ENCODE measurements around the gene DYRK1B.

DYRK1B gene

DNA sequence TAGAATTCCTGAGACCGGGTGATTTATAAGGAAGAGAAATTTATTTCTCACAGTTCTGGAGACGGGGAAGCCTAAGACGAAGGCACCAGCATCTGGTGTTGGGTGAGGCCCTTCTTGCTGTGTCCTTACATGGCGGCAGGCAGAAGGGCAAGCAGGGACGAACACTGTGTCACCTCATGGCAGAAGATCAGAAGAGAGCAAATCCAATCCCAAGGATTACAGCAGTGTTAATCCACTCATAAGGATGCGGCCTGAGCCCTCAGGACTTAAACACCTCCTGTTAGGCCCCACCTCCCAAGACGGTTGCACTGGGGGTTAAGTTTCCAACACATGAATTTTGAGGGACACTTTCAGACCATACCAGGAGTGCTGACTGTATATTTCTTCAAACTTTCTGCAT, 18.9 kb upstream of the DYRK1B start:
- no peak for DNase-seq

GRCh38 chr19:39850892-39851291, 16.9 kb upstream of the DYRK1B start:
- DNase-seq, result no peak

- no peak for DNase-seq
Observed at GRCh38 chr19:39848392-39848791, 14.4 kb upstream of the DYRK1B start.

DNA sequence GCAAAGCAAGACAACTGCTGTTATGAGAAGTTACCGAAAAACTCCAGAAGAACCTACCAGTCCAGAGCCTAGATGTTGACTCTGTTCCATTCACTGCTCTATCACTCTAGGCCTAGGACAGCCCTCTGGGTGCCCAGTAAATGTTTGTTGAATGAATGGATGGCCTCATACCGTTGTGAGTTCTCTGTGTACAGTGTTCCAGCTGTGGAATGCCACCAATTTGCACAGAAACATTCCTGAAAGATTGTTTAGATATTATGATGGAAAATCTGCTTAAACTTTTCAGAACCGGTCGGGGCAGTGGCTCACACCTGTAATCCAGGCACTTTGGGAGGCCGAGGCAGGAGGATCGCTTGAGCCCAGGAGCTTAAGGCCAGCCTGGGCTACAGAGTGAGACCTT, 13.6 kb upstream of the DYRK1B start:
- no peak for DNase-seq

DNA sequence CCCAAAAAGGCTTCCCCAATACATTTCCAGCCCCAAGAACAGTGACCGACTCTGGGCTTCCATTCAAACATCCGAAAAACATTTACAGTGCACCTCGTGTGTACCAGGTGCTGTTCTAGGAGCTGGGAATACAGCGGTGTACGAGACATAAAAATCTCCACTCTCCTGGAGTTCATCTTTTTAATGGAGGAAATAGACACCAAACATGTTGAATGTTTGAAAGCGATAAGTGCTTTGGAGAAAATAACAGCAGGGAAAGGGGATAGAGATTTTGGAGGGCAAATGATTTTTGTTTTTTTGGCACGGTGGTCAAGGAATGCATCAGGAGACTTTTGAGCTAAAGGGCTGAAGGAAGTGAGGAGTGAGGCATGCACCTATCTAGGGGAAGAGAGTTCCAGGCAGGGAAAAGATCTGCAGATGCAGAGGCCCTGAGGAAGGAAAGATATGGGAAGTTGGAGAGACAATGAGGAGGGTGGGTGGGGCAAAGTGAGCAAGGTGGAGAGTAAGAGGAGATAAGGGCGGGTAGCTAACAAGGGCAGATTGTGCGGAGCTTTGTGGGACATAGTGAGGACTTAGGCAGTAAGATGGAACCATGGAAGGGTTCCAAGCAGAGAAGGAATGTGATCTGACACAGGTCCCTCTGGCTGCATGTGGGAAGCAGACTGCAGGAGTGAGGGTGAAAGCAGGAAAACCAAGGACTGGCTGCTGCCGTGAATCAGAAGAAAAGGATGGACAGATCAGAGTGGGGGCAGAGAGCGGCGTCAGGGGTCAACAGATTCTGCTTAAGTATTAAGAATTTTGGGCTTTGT, 12.9 kb upstream of the DYRK1B start:
- DNase-seq, result no peak

- DNase-seq, result peak; percentile 99
Observed at GRCh38 chr19:39845933-39846677, 12.1 kb upstream of the DYRK1B start, which contains the start of gene FBL. Gene FBL, minus strand, starts transcription at chr19:39846379. Its CDS starts 79 bp downstream, at chr19:39846300.

DNA sequence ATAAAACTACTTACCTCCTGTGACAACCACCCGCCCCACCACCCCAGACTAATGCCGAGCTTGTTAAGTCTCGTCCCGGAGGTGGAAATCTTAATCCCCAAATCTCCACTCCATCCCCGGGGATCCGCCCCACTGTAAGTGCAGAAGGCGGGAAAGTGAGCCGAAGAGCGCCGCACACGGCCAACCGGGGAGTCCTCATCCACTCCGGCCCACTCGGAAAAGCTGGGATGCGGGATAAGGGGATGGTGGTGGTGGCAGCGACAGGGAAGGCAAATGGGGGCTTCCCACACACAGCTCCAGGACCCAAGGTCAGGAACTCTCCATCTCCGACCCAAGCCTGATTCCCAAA, 11.6 kb upstream of the DYRK1B start:
- no peak for DNase-seq

DNA sequence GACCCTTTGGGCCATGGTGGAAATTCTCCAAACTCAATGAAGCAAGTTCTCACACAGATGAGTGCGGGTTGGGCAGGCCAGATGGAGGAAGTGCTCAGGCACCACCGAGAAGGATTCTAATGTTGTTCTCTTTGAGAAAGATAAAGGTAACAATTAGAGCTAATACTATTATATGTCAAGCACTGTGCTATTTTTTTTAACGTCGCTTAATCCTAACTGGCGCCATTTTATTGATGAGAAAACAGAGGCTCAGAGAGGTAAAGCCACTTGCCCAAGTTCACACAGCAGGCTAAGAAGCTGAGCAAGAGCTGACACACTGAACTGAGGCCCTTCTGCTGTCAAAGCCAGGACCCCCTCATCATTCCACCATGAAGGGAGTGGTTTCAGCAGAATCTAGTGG, 11.2 kb upstream of the DYRK1B start:
- DNase-seq, result no peak

DNA sequence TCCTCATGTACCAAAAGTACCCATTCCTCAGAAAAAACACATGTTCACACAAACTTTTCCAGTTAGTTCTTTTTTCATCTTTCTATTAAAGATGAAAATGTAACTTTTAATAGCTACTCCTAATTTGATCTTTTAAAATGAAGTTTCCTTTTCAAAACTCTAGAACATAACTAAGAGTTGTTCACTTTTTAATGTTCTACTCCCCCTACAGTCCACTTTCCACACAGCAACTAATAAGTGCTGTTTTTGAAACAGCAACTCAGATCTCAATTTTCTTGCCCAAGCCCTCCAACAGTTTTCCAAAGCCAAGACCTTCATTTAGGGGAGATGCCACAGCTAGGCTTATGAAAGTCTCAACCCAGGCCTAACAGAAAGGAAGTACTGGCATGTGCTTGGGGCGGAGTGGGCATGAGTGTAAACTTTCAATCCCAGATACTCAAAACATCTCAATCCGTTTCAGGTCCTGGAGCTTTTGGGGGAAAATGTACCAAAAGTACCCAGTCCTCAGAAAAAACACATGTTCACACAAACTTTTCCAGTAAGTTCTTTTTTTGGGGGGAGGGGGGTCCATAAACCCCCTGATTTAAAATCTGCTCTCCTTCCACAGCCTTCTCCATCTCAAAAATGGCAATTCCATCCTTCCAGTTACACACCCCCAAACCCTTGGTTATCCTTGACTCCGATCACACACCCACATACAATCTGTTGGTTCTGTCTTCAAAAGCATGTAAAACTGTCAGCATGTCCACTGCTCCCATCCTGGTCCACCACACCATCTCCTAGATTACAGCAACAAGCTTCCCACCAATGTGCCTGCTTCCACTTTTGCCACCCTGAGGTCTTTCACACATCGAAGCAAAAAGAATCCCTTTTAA, 10.2 kb upstream of the DYRK1B start:
- DNase-seq, result peak; percentile 77

DNA sequence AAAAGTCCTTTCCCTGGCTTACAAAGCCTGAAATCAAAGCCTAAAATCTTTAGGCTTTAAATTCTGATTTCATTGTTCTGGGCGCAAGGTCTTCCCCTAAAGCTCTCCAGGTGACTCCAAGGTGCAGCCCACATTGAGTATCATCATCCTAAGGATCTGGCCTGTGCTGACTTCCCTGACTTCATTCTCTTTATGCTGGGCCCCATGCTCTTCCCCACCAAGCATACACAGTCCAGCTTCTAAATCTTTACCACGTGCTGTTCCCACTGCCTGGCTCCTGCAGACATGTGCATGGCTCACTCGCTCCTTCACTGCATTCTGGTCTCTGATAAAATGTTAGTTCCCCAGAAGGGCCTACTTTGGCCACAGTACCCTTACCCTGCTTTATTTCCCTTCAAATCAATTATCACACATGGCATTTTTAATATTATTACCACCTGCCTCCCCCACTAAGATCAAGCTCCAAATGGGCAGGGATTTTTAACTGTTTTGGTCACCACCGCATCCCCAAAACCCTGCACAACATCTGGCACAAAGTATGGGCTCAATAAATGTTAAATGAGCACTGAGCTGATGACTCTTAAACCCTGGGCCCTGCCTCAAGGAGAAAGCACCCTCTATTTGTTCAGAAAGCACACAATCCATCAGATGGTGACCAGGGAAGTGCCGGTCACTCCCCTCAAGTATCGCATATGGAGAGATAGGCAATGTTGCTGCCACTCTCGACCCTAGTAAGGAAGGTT, 8.9 kb upstream of the DYRK1B start:
- no peak for DNase-seq

- DNase-seq, result no peak
Observed at GRCh38 chr19:39841041-39841440, 7.1 kb upstream of the DYRK1B start.

- DNase-seq, result no peak
Observed at GRCh38 chr19:39840492-39840891, 6.5 kb upstream of the DYRK1B start.

- no peak for DNase-seq
Observed at GRCh38 chr19:39839678-39840327, 5.8 kb upstream of the DYRK1B start.

GRCh38 chr19:39838569-39838968, 4.6 kb upstream of the DYRK1B start:
- no peak for DNase-seq

DNA sequence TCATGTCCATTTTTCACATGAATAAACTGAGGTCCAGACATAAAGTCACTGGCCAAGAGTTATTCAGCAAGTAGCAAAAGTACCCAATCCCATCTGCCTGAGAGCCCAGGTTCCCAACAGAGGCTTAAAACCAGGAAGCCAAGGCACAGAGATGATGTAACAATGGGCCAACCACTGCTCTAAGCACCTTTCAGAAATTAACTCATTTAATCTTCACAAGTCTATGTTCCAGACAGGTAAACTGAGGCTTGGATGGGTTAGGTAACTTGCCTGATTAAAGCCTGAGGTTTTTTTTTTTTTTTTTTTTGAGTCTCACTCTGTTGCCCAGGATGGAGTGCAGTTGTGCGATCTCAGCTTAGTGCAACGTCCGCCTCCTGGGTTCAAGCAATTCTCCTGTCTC, 4.0 kb upstream of the DYRK1B start:
- DNase-seq, result no peak

GRCh38 chr19:39834287-39834841, 402 bp upstream of the DYRK1B start:
- no peak for DNase-seq

- DNase-seq, result no peak
Observed at GRCh38 chr19:39833160-39833463, 850 bp downstream of the DYRK1B start.

DNA sequence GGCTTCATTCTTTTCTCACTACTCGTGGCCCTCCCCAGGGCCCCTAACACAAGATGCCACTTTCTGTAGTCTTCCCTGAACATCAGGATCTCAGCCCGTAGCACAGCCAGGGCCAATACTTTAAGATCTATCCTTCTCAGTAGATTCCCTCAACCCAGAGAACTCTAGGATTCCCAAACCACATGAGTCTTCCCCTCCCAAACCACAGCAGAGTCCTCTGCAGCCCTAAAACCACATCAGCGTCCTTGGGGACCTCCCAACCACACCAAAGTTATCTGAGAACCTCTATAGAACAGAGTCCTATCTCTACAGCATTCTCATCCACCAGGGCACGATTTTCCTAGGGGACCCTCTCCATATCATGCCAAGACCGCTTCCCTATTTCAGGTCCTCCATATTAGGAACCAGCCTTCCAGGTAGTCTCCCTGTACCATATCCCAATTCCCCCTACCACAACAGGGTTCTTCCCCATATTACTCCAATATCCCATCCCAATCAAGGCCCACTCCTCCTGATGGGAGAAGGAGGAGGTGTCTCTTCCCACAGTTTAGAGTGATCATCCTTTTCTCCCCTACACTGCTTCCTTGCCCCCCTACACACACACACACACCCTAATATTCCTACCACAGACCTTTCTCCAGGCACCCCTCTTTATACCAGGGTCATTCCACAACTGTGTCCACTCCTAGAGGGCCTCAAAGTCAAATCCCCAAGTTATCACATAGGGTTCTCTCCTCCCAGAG, 1.4 kb downstream of the DYRK1B start:
- no peak for DNase-seq

DNA sequence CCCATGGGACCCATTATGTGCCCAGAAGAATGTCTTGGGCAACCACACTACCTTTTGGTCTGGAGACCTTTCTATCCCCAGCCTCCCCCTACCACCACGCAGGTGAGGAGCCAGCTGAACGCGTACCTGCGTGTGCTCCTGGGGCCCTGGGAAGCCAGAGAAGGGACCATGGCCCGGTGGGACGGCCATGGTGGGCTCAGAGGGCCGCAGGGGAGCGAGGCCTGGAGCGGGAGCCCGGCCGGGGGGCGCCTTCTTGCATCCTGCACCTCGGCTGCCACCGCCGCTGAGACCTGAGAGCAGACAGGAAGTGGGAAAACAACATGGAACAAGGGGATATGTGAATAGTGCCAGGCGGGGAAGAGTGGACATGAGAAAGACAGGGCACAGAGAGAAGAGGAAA, 2.3 kb downstream of the DYRK1B start:
- no peak for DNase-seq

DNA sequence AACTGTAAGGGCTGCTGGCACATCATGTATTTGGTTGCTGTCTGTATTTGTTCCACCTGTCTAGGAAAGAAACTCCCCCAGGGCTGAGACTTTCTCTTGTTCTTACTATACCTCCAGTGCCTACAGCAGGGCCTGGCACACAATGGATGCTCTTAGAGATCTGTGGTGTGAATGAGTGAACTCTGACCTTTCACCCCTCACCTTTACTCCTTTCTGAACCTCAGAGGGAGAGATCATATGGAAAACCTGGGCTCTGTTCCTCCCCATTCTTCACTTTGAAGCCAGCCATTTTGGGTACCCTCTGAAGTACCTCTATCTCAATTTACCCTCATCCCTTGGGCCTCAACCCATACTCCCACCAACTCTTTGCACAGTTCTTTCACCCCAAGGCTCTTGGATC, 3.1 kb downstream of the DYRK1B start:
- no peak for DNase-seq

DNA sequence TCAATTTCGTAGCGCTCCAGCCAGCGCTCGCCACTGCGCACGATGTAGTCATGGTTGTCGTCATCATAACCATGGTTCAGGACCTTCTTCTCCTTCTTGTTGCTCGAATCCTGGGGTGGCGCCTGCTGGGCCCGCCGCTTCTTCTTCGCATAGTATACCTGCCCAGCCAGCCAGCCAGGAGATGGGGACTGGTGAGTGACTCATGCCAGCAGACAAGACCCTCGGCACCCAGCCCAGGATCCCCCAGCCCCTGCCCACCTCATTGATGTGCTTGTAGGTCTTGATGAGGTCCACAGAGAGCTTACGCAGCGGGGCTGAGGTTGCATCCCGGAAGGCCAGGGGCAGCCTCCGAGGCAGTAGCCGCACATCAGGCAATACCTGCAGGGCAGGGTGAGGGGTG, 3.6 kb downstream of the DYRK1B start:
- DNase-seq, result no peak
